Ureter (tissue), 1 donor: ENCODE results near the gene RBSN. TPM values are rescaled to one million over a fixed set of nuclear protein-coding genes. Genes with fewer than 3 reads are reported as not detected.
A peak's percentile ranks its signal among the peaks of the same experiment; 100 is the strongest.

ENCODE experiments used
- DNase-seq: peaks from one replicate; pipeline ENCODE4 v3.0.0-alpha.2; 2020; ENCODE audit warnings: low spot score
- total RNA-seq: library from RNA; stranded (reverse); gene quantifications from one replicate; pipeline ENCODE4 v1.2.4, GENCODE V29; 2023
- donor health status: DM: yes; HTN: yes; CAD: no.

RBSN gene
- total RNA-seq, 1 donor from 2014 or later: 28.0 TPM

DNA sequence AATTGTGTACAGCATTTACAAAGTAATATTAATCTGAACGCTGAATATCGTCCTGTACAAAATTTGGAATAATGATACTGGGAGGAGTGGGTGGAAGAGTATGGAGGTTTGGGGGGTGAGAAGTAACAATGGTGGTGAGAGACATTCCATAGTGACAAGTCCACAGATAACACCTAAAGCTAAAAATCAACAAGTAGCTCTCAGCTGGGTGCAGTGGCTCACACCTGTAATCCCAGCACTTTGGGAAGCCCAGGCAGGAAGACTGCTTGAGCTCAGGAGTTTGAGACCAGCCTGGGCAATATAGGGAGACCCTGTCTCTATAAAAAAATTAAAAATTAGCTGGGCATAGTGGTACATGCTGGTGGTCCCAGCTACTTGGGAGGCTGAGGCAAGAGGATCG lies 38.9 kb downstream of the RBSN start:
- no peak for DNase-seq

DNA sequence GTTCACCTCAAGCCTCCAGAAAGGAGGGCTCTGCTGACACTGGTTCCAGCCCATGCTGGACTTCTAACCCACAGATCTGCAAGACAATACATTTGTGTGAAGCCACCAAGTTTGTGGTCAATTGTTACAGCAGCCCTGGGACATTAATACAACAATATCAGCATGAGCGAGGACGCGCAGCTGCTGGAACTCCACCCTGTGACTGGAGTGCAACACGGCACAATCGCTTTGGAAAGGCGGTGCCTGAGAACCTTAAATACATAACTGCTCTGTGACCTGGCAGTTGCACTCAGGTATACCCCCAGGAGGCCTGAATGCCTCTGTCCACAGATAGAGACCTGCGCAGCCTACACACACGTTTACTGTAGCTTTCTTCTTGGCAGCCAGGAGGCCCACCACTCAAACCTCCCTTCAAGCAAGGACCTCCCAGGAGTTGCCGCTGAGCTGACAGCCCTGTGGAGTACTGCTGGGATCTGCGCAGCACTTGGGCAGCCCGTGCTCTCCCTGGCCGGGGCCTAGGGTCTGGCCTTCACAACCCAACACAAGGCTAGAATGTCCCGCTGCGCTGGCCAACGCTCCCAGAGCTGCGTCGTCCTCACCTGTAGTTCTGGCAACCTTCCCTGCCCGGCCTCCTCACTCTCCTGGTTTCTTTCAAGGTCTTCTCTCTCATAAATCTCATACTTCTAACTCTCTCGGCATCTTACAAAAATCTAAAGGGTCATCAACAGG lies 42.1 kb downstream of the RBSN start:
- DNase-seq: no peak

DNA sequence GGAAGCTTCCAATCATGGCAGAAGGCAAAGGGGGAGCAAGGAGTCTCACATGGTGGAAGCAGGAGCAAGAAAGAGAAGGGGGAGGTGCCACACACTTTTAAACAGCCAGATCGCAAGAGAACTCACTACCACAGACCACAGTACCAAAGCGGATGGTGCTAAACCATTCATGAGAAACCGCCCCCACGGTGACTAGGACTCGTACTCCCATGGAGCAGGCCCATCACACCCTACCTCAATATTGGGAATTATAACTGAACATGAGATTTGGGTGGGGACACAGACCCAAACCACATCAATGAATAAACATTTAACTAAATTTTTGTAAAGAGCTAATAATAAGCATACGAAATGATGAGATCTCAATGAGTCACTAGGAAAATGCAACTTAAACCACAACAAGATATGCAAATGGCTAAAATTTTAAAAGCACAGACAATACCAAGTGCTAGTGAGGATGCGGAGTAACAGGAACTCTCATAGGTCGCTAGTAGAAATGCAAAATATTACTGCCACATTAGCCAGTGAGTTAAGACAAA lies 43.9 kb downstream of the RBSN start:
- DNase-seq: no peak

DNA sequence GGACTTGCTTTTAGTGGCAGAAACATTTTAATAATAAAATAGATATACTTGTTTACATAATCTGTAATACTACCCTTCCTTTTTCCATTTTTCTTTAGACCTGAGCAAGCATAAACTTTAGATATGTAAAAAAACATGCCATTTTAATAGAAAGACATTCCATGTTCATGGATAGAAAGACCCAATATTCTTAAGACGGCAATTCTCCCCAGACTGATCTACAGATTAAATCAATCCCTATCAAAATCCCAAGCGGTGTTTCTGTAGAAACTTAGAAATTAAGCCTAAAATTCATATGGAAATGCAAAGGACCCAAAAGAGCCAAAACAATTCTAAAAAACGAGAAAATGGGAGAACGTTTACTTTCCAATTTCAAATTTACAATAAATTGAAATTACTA lies 45.4 kb downstream of the RBSN start:
- DNase-seq: no peak

DNA sequence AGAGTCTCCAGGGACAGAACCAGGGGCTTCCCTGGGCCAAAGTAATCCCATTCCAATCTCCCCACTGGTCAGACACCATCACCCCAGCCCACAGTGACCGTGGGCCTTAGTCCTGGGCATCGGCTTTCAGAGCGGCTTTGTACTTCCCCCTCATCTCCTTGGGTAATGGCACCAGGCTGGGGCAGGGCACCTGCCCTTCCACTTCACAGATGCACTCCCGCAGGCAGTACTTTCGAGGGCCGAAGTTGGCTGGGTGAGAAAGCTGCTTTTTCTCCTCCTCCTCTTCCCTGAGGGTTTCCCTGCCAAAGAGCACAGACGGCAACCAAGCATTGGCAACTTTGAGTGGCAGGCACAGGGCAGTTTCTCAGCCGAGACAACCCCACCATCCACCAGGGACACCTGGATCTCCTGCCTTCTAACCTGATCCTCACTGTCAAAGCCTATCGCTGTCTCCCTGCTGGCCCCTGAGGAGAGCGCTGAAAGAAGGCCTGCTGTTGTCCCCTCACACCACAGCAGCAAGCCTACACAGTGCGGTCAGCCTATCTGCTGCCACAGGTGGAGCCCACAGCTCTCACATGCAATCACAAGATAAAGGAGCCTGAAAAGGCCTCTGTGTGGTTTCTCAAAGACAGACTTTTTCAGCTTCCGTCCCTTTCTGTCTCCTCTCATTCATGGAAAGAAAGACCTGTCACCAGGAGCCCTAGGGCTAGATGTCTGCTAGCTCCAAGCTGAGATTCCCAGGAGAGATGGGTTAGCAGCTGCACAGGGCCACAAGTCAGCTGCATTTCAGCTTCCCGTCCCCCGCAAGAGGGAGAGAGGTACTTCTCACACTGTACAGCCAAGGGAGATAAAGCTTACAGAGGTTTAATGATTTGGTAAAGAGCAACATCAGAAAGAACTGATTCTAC lies 46.4 kb downstream of the RBSN start:
- no peak for DNase-seq

DNA sequence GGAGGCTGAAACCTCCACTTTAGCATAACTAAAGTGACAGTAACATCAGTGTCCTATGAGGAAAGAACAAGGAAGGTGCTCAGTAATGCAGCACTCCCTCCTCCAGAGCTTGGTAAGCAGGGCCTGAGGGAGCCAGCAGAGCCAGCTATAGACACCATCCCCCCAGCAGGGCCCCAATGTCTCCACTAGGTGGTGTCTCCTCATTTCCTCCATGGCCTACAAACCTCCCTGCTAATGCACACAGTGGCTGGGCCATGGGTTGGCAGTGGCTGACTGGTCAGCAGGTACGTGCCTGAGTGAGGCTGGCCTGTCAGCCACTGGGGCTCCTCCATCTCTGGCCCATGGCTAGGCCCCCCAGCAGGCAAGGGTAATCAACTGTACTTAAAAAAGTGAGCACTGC lies 47.4 kb downstream of the RBSN start:
- peak; percentile 53 for DNase-seq

DNA sequence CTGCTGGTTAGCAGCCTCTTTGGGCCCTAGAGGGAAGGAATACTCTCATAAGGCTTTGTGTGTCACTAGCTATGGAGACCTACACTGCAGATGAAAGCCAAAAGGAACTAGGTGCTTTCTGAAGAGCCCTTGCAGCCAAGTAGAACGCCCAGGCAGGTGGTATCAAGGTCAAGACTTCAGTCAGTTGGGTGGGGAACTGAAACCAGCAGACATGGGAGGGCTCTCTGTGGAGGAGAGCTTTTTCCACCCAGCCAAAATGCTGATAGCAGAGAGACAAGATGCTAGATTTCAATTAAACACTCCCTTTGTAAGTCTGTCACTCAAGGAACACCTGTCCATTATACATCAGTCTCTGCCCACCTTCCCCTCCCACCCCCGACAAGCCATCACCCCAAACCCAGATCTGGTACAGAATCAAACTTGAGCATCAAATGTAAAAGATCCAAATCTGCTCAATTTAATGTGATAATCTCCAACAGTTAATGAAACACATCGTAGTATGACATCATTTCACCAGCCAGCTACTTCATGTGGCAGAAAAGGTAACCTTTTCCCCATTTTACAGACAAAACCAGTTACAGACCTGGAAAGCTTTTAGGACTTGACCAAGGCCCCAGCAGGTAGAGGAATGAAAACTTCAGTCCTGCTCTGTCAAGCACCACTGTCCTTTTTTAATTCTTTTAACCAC lies 48.4 kb downstream of the RBSN start:
- no peak for DNase-seq

DNA sequence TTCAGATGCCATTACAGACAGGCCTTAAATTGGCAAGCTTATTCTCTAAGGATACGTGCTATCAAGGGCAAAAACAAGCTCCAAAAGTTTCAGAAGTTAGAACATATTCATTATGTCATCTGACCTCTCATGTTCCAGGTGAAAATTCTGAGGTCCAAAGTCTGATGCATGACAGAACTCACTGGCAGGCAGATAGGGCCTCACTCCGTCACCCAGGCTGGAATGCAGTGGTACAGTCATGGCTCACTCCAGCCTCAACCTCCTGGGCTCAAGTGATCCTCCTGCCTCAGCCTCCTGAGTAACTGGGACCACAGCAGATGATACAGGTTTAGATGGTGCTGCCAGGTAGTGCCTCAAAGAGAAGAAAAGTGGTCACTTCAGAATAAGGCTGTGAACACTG lies 49.4 kb downstream of the RBSN start:
- DNase-seq: no peak

DNA sequence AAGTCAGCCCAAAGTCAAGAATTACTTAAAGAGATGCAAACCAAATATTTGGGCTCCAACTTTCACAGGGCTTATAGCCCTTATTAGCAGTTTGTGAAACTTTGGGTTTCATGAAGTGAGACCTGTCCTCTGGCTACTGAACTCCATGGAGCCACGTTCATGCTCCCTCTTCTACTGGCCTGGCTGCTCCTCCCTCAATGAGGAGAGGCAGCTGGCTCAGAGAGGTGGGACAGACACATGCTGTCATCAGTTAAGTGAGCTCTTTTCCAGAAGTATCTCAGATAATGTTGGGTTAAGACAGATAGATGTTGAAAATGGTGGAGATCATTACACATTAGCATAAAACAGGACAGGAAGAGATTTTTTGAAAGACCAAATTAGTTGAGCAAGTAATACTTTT lies 53.3 kb downstream of the RBSN start:
- no peak for DNase-seq

DNA sequence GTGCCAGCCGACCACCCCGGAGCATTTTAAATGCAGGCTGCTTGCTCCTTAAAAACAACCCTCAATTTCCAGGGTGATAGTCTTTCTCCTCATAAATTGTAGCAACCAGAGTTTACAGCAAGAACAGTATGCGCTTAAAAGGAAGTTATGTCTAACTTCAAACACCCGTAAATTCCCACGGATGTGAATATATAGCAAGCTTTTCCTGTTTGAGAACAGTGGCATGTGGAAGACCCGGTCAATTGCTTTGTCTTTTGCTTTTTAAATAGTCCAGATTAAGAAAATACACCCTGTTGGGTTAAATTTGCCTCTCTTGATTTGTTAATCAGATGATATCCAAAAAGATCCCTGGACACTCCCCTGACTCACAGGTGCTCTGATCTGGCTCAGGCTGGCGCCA lies 54.6 kb downstream of the RBSN start:
- no peak for DNase-seq

DNA sequence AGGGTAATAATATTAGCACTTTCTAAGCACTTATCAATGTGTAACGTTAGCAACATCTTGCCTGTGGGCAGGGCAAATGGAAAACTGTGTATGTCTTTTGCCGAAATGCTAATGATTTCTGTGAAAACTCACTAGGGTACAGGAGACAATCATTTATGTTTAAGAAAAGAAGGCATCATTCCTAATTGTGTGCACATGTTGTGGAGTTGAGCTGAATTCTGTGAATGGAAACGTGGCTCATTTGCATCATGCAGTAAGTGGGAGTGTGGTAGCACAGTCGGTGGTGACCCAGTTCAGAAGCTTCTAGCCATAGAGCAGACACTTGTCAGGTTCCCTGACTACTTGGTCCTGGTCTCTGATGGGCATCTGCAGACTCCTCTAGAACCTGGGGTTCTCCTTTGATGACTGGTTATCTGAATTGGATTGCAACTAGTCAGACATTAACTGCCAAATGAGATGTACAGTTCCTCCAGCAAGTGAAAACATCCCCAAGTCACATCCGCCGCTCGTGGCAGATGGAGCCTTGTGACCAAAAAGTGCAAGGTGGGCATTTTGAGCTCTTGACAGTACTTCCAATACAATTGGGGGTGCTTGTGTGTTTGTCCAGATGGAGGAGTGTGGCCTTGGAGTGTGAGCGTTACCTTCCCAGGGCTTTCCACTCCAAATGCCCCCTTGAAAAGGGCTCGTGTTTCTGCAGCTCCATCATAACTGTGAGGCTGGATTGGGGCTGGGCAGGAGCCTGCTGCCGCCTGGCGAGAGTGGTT lies 55.4 kb downstream of the RBSN start:
- no peak for DNase-seq

DNA sequence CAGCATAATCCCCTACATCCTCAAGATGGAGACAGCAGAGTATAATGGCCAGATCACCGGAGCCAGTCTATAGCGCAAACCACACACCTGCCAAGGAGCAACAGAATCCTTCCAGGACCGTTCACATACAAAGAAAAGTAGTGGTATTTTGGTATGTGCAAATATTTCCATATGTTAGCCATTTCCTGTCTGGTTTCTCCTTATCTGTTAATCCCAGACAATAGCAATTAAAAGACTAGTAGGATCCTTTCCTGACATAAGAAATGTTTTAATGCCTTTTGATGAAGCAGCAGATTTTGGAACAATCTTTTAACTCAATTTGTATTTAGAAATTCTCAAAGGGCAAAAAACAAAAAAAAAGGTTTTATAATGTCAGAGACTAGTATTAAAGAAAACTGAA lies 56.0 kb downstream of the RBSN start:
- DNase-seq: no peak

DNA sequence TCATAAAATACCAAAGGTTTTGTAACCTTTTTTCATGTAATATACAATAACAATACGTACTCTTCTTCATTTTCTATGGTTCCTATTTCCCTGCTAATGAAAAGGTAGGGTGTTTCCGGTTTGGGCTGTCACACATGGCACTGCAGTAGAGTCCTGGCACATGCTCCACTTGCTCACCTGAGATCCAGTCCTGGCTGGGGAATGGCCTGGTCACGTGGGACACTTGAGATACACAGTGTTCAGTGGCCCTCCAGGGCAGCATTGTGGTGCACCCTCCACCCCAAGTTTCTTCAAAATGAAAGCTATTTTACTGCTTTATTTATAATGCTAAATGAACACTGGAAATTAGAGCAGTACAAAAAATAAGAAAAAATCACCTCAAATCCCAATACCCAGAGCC lies 57.0 kb downstream of the RBSN start:
- no peak for DNase-seq

DNA sequence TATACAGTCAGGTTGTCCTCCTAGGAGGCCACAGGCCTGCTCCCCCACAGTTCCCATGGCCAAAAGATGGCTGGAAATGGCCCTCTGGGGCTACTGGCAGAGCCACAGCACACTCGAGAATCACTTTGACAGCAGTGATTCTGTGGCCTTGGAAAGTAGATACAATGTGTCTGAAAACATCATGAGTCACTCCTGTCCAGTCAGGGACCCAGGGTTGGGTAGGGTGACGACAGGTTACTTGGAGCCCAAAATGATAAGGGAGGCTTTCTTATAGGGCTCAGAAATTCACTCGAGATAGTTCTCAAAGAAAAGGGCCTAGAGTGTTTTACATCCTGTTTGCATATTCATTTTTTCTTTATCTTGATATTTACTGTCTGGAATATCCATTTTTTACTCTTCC lies 58.1 kb downstream of the RBSN start:
- DNase-seq: no peak

DNA sequence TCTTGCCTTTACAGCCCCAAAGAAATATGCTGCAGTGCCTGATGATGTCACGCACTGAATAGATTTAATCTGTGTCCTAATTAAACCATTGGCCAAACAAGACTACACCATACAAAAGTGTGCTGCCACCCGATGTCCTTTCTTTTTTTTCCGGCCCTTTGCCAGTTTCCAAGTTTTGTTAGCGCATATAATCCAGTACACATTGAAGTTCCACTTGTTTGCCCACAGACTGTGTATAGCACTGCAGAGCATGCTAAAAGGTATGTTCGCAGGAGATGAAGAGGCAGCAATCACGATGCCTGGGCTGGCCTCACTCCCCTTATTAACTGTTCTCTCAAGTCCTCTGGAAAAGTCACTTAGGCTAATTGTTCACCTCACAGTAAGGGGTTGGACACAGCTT lies 60.6 kb downstream of the RBSN start:
- no peak for DNase-seq

DNA sequence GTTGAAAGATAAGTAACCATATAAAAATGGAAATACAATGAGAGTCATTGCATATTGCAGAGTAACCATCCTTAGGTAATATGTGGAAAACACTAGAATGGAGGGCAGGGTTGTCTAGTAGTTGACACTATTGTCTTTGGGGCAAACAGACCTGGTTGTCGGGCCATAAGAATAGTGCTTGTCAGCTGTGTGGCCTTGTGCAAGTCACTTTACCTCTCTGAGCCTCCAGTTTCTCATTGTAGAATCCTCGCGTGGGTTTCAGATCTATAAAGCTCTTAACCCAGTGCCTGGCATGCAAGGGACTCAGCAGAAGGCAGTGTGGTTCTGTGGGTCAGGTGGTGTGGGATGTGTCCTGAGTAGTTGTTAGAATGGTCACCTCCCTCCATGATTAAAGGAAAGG lies 65.8 kb downstream of the RBSN start:
- no peak for DNase-seq

DNA sequence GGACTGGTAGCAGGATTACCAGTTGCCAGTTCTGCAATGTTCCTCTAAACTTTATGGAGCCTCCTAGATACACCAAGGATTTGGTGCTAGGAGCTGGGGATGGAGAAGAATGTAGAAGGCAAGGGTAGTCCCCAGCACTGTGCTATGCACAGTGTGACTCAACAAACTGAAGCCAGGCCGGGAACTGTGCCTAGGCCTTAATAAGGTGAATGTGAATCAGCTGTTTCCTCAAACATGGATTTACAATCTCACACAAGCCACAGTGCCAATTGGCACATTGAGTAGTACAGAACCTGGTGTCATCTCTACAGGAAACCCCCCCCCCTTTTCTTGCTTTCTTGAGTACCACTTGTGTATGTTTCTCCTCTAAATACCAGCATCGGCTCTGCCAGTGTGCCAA lies 66.3 kb downstream of the RBSN start:
- DNase-seq: no peak

DNA sequence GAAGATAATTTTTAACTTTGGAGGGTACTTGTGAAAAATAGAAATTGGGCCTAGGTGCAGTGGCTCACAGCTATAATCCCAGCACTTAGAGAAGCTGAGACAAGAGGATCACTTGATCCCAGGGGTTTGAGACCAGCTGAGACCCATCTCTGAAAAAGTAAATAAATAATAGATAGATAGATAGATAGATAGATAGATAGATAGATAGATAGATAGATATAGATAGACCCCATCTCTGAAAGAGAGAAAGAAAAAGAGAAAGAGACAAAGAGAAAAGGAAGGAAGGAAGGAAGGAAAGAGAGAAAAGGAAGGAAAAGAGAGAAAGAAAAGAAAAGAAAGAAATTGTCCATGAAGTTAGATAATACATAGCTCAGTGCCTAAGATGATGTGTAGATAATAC lies 69.3 kb downstream of the RBSN start:
- DNase-seq: no peak

DNA sequence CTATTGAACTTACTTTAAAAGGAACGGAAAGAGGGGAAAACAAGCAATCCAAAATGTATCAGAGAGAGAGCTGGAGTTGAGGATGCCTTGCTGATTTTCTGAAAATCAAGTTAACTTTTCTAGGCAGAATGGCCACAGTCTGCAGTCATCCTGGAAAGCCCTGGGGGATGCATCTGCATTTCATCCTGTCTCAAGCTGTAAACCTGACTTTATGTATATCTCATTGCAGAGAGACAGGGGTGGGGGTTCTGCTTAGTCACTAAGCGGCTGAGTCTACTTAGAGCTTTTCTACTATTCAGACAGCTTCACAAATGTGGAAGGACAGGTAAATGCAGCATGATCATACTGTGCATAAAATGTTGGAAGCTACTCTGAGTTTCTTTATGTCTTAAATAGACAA lies 75.2 kb downstream of the RBSN start:
- no peak for DNase-seq

DNA sequence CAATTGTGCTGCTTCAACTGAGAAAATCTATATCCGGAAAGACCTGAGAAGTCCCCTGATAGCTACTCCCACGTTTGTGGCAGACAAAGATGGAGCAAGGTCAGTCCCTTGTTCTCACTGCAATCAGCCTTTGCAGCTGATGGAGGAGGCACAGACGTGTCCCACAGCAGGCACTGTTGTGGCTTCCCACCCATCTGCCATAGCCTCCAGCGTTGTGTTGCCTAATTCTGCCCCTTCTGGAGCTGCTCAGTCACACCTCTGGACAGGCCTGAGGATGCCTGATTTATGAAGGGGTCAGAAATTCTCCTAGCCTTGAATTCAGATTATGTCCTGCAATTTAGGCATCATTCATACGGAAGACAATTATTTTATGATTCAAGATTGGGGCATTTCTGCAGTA lies 75.7 kb downstream of the RBSN start:
- DNase-seq: no peak
